H9 (cell line): ENCODE data around the gene ADAMTS2. TPM values are rescaled to one million over a fixed set of nuclear protein-coding genes. Genes with fewer than 3 reads are reported as not detected.

Source experiments
- DNase-seq: peaks from one replicate; pipeline ENCODE4 v3.0.0-alpha.2; 2017
- H2AFZ ChIP-seq: one replicate; pipeline ENCODE4 v1.6.1; 2013; ENCODE audit warnings: mild to moderate bottlenecking, low read length, control low read depth, moderate library complexity
- H2AK5ac ChIP-seq: 2 replicates; pipeline ENCODE4 v1.6.1; 2013; ENCODE audit warnings: low read length, control low read depth, mixed read lengths; ENCODE audit not compliant: insufficient read length
- H2BK120ac ChIP-seq: one replicate; pipeline ENCODE4 v1.6.1; 2013; ENCODE audit warnings: low read depth, mild to moderate bottlenecking, low read length, control low read depth, inconsistent platforms; ENCODE audit not compliant: poor library complexity, severe bottlenecking
- H2BK12ac ChIP-seq: 2 replicates; pipeline ENCODE4 v1.6.1; 2013; ENCODE audit warnings: low read length, control low read depth, mixed read lengths, low read depth; ENCODE audit not compliant: insufficient read length
- H2BK15ac ChIP-seq: 2 replicates; pipeline ENCODE4 v1.6.1; 2013; ENCODE audit warnings: low read depth, low read length, control low read depth
- H2BK20ac ChIP-seq: one replicate; pipeline ENCODE4 v1.6.1; 2013; ENCODE audit warnings: low read depth, mild to moderate bottlenecking, low read length, control low read depth, inconsistent platforms; ENCODE audit not compliant: poor library complexity, severe bottlenecking
- H2BK5ac ChIP-seq: 2 replicates; pipeline ENCODE4 v1.6.1; 2013; ENCODE audit warnings: low read length, control low read depth, mixed read lengths; ENCODE audit not compliant: insufficient read length
- H3K14ac ChIP-seq: 2 replicates; pipeline ENCODE4 v1.6.1; 2013; ENCODE audit warnings: low read length, control low read depth; ENCODE audit not compliant: insufficient read depth
- H3K18ac ChIP-seq: 2 replicates; pipeline ENCODE4 v1.6.1; 2013; ENCODE audit warnings: low read depth, mild to moderate bottlenecking, mixed read lengths, low read length, control low read depth; ENCODE audit not compliant: insufficient read length
- H3K23ac ChIP-seq: 2 replicates; pipeline ENCODE4 v1.6.1; 2013; ENCODE audit warnings: low read length, control low read depth, mixed read lengths, low read depth; ENCODE audit not compliant: insufficient read length
- H3K23me2 ChIP-seq: 2 replicates; pipeline ENCODE4 v1.6.1; 2013; ENCODE audit warnings: low read depth, mild to moderate bottlenecking, mixed read lengths, low read length, control low read depth; ENCODE audit not compliant: insufficient read length, poor library complexity, severe bottlenecking
- H3K27ac ChIP-seq: 2 replicates; pipeline ENCODE4 v1.5.1; 2013; ENCODE audit warnings: low read length, control low read depth, mixed read lengths, low read depth; ENCODE audit not compliant: insufficient read length
- H3K27me3 ChIP-seq: 2 replicates; pipeline ENCODE4 v1.6.1; 2013; ENCODE audit warnings: low read length, control low read depth, inconsistent platforms; ENCODE audit not compliant: insufficient read depth
- H3K4ac ChIP-seq: 2 replicates; pipeline ENCODE4 v1.6.1; 2013; ENCODE audit warnings: low read depth, mild to moderate bottlenecking, control low read depth, inconsistent platforms, low read length, moderate library complexity
- H3K4me1 ChIP-seq: 2 replicates; pipeline ENCODE4 v1.6.1; 2013; ENCODE audit warnings: low read length, control low read depth, inconsistent platforms; ENCODE audit not compliant: insufficient read depth
- H3K4me2 ChIP-seq: 2 replicates; pipeline ENCODE4 v1.6.1; 2013; ENCODE audit warnings: low read length, control low read depth, mixed read lengths; ENCODE audit not compliant: insufficient read length, insufficient read depth
- H3K56ac ChIP-seq: 2 replicates; pipeline ENCODE4 v1.6.1; 2013; ENCODE audit warnings: low read depth, mild to moderate bottlenecking, mixed read lengths, low read length, control low read depth; ENCODE audit not compliant: insufficient read length
- H3K79me1 ChIP-seq: 2 replicates; pipeline ENCODE4 v1.6.1; 2013; ENCODE audit warnings: low read depth, mild to moderate bottlenecking, moderate library complexity, low read length, control low read depth, inconsistent platforms; ENCODE audit not compliant: insufficient read depth, poor library complexity, severe bottlenecking
- H3K79me2 ChIP-seq: 2 replicates; pipeline ENCODE4 v1.6.1; 2013; ENCODE audit warnings: low read length, control low read depth, inconsistent platforms; ENCODE audit not compliant: insufficient read depth
- H3K9ac ChIP-seq: 2 replicates; pipeline ENCODE4 v1.6.1; 2013; ENCODE audit warnings: low read length, control low read depth, mixed read lengths; ENCODE audit not compliant: insufficient read length; ENCODE audit errors: extremely low read depth
- H3K9me3 ChIP-seq: one replicate; pipeline ENCODE4 v1.6.1; 2013; ENCODE audit warnings: low read depth, low read length, inconsistent platforms; ENCODE audit not compliant: control insufficient read depth
- H3T11ph ChIP-seq: one replicate; pipeline ENCODE4 v1.6.1; 2013; ENCODE audit warnings: mild to moderate bottlenecking, low read length, control low read depth, inconsistent platforms
- H4K20me1 ChIP-seq: one replicate; pipeline ENCODE4 v1.6.1; 2013; ENCODE audit not compliant: control insufficient read depth, insufficient read length, insufficient read depth
- H4K5ac ChIP-seq: 2 replicates; pipeline ENCODE4 v1.6.1; 2013; ENCODE audit warnings: low read depth, mild to moderate bottlenecking, mixed read lengths, low read length, control low read depth; ENCODE audit not compliant: insufficient read length
- H4K8ac ChIP-seq: replicated peaks from 2 replicates; pipeline ENCODE4 v1.6.1; 2013; ENCODE audit warnings: low read length, control low read depth, mixed read lengths, low read depth; ENCODE audit not compliant: insufficient read length
- H4K91ac ChIP-seq: 2 replicates; pipeline ENCODE4 v1.6.1; 2013; ENCODE audit warnings: low read depth, mild to moderate bottlenecking, moderate library complexity, mixed read lengths, low read length, control low read depth; ENCODE audit not compliant: insufficient read length
- H3K27ac Mint-ChIP-seq, 3 experiments: 2 replicates in 2 of 3; 3 replicates in 1 of 3; pipeline ENCODE4 v1.8.0; 2020 to 2021; ENCODE audit warnings: mixed read lengths in 3 of 3, mild to moderate bottlenecking in 1 of 3, moderate library complexity in 1 of 3
- H3K27me3 Mint-ChIP-seq: 2 replicates; pipeline ENCODE4 v1.8.0; 2021; ENCODE audit warnings: low read depth, mild to moderate bottlenecking, moderate library complexity, mixed read lengths
- H3K36me3 Mint-ChIP-seq, 3 experiments: 2 replicates in 2 of 3; 3 replicates in 1 of 3; pipeline ENCODE4 v1.8.0; 2020 to 2021; ENCODE audit warnings: low read depth in 3 of 3, mixed read lengths in 3 of 3; ENCODE audit not compliant: insufficient read depth in 1 of 3
- H3K4me1 Mint-ChIP-seq, 2 experiments: 2 replicates each; pipeline ENCODE4 v1.8.0; 2020; ENCODE audit warnings: mixed read lengths in 2 of 2
- H3K4me3 Mint-ChIP-seq, 2 experiments: 2 replicates in 1 of 2; 3 replicates in 1 of 2; pipeline ENCODE4 v1.8.0; 2020 to 2021; ENCODE audit warnings: mild to moderate bottlenecking in 2 of 2, mixed read lengths in 2 of 2, moderate library complexity in 1 of 2
- H3K9me3 Mint-ChIP-seq, 2 experiments: 2 replicates in 1 of 2; 3 replicates in 1 of 2; pipeline ENCODE4 v1.8.0; 2020; ENCODE audit warnings: mild to moderate bottlenecking in 2 of 2, mixed read lengths in 2 of 2, moderate library complexity in 1 of 2
- WGBS: extraction: QIAGEN DNeasy Blood & Tissue Kit; methylation state at CpG from one replicate; pipeline ENCODE4 v1.1.7; 2013; ENCODE audit warnings: missing lambda C conversion rate, low lambda C conversion rate, mixed read lengths; ENCODE audit not compliant: insufficient read length; ENCODE audit errors: extremely low coverage; 5-methylcytosine and 5-hydroxymethylcytosine counted together
- total RNA-seq: library from RNA; stranded (reverse); gene quantifications from 2 replicates; pipeline ENCODE4 v1.2.1, GENCODE V29; 2021
- TF ChIP-seq, protein P1 (sequence below): fragments of 200-600 bp; sonication (generic); conservative IDR thresholded peaks from 3 replicates; pipeline ENCODE4 v1.8.0; 2021; ENCODE audit warnings: antibody characterized with exemption, mild to moderate bottlenecking

ADAMTS2 gene
- total RNA-seq, 1 experiment from 2014 or later = 5.4 TPM

DNA sequence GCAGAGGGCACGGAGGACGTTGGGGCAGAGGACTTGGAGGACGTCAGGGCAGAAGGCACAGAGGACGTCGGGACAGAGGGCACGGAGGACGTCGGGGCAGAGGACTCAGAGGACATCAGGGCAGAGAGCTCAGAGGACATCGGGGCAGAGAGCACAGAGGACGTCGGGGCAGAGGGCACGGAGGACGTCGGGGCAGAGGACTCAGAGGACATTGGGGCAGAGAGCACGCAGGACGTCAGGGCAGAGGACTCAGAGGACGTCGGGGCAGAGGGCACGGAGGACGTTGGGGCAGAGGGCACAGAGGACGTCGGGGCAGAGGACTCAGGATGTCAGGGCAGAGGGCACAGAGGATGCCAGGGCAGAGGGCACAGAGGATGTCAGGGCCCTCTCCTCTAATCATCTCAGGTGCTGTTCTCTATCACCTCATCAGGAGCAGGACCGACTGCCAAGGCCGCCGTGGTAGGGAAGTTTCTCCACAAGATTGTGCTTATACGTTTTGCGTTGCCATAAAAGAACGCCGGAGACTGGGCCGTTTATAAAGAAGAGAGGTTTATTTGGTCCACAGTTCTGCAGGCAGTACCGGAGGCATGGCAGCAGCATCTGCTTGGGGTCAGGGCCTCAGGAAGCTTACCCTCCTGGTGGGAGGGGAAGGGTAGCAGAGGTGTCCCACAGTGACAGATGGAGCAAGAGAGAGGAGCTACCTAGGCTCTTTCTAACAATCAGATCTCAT lies 29.4 kb upstream of the ADAMTS2 start:
- H3K4me3 Mint-ChIP-seq = no peak overlapping the region
- no peak overlapping the region for H3K18ac ChIP-seq
- H3T11ph ChIP-seq = no peak overlapping the region
- no peak for DNase-seq
- H2BK12ac ChIP-seq = no peak overlapping the region
- no peak overlapping the region for H4K91ac ChIP-seq
- no peak overlapping the region for H4K5ac ChIP-seq
- no peak overlapping the region for H2BK5ac ChIP-seq
- no peak overlapping the region for H2BK15ac ChIP-seq
- H3K79me1 ChIP-seq = no peaks in the 10 kb centered on the region
- H3K27ac ChIP-seq = no peak overlapping the region
- no peak overlapping the region for H4K8ac ChIP-seq
- no peak overlapping the region for H3K4ac ChIP-seq
- H3K9ac ChIP-seq = no peak overlapping the region
- no peak overlapping the region for H2BK120ac ChIP-seq
- peaks cover 0 to 5% (median 4%) of the 10 kb centered on the region in 3 experiments; a peak in 5 of 7 replicates for H3K36me3 Mint-ChIP-seq
- WGBS = no CpG with 5 or more reads among the region's 31 CpGs
- H2AFZ ChIP-seq = no peak overlapping the region
- H3K4me1 Mint-ChIP-seq = peaks cover 0 to 5% of the 10 kb centered on the region in 2 experiments; a peak in 2 of 4 replicates
- TF ChIP-seq, protein P1, sequence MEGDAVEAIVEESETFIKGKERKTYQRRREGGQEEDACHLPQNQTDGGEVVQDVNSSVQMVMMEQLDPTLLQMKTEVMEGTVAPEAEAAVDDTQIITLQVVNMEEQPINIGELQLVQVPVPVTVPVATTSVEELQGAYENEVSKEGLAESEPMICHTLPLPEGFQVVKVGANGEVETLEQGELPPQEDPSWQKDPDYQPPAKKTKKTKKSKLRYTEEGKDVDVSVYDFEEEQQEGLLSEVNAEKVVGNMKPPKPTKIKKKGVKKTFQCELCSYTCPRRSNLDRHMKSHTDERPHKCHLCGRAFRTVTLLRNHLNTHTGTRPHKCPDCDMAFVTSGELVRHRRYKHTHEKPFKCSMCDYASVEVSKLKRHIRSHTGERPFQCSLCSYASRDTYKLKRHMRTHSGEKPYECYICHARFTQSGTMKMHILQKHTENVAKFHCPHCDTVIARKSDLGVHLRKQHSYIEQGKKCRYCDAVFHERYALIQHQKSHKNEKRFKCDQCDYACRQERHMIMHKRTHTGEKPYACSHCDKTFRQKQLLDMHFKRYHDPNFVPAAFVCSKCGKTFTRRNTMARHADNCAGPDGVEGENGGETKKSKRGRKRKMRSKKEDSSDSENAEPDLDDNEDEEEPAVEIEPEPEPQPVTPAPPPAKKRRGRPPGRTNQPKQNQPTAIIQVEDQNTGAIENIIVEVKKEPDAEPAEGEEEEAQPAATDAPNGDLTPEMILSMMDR = no peak
- H3K79me2 ChIP-seq = no peaks in the 10 kb centered on the region
- H3K9me3 ChIP-seq = no peaks in the 10 kb centered on the region
- no peaks in the 10 kb centered on the region for H4K20me1 ChIP-seq
- H2AK5ac ChIP-seq = no peak overlapping the region
- no peak overlapping the region for H3K4me2 ChIP-seq
- H3K27me3 Mint-ChIP-seq = peaks cover 7% of the 10 kb centered on the region
- H3K27me3 ChIP-seq = no peaks in the 10 kb centered on the region
- H3K23me2 ChIP-seq = no peaks in the 10 kb centered on the region
- H3K14ac ChIP-seq = no peak overlapping the region; the same call in 1 of the 2 replicates
- no peak overlapping the region for H3K56ac ChIP-seq
- no peak overlapping the region; a peak in 1 of 7 replicates for H3K27ac Mint-ChIP-seq
- no peak overlapping the region for H2BK20ac ChIP-seq
- H3K4me1 ChIP-seq = no peaks in the 10 kb centered on the region
- no peak overlapping the region for H3K23ac ChIP-seq
- peaks cover 8 to 12% of the 10 kb centered on the region in 2 experiments; a peak in 2 of 5 replicates for H3K9me3 Mint-ChIP-seq
